Colonic mucosa (tissue), 4 donors: ENCODE measurements around the gene CRTAC1. TPM values are rescaled to one million over a fixed set of nuclear protein-coding genes. Genes with fewer than 3 reads are reported as not detected.
A peak's percentile ranks its signal among the peaks of the same experiment; 100 is the strongest.

Experiments
- DNase-seq: peaks from one replicate; pipeline ENCODE4 v3.0.0-alpha.2; 2020
- H3K27ac ChIP-seq: fragments of 200-600 bp; one replicate; pipeline ENCODE4 v1.8.0; 2021
- H3K27me3 ChIP-seq: fragments of 200-600 bp; one replicate; pipeline ENCODE4 v1.8.0; 2021
- H3K36me3 ChIP-seq: fragments of 200-600 bp; one replicate; pipeline ENCODE4 v1.8.0; 2021
- H3K4me1 ChIP-seq: fragments of 200-600 bp; one replicate; pipeline ENCODE4 v1.8.0; 2021; ENCODE audit warnings: mild to moderate bottlenecking
- H3K4me3 ChIP-seq: fragments of 200-600 bp; one replicate; pipeline ENCODE4 v1.8.0; 2021
- H3K9ac ChIP-seq, 2 donors: one replicate each; pipeline ENCODE4 v1.7.0; 2013; ENCODE audit warnings: control low read depth in 2 of 2, low read depth in 2 of 2, low read length in 2 of 2
- H3K9me3 ChIP-seq: fragments of 200-600 bp; one replicate; pipeline ENCODE4 v1.8.0; 2021
- CTCF ChIP-seq: fragments of 200-600 bp; IDR thresholded peaks from one replicate; pipeline ENCODE4 v1.8.0; 2022; ENCODE audit warnings: antibody characterized with exemption, mild to moderate bottlenecking
- intact Hi-C: fragments of 100-400 bp; cut with DNase I; formaldehyde crosslinking; loops from one replicate; pipeline ENCODE4 v1.14.1; 2022
- total RNA-seq, 2 donors: library from RNA; stranded (reverse); fragmentation: NEBNext Ultra II Directional in 1 of 2; extraction: Animal tissue kit (Norgen Biotek cat#: 25700) in 1 of 2; gene quantifications; one replicate each; pipeline ENCODE4 v1.2.1, GENCODE V29; 2021
- donor health status: healthy.
- donor health status: DM: no; HTN: no; CAD: no.
- donor health status: DM: no; HTN: no; CAD: no.

The CRTAC1 gene
- total RNA-seq, 2 donors from 2014 or later: 0.17 to 1.4 TPM

- intact Hi-C loops: no loop called here
- Histone ChIP-seq H3K27me3 (peaks cover 4% of the 10 kb centered on the region), H3K9me3 (no peaks in the 10 kb centered on the region), H3K9ac (no peak overlapping the region), H3K4me1 (no peaks in the 10 kb centered on the region), H3K4me3 (no peak overlapping the region), H3K27ac (no peak overlapping the region), H3K36me3 (no peaks in the 10 kb centered on the region)
- no peak for TF ChIP-seq CTCF
- no peak for DNase-seq
Observed at GRCh38 chr10:97852840-97853405, 177.5 kb downstream of the CRTAC1 start.

GRCh38 chr10:97852277-97852676 lies 178.1 kb downstream of the CRTAC1 start:
- TF ChIP-seq CTCF: no peak
- Histone ChIP-seq H3K9me3 (no peaks in the 10 kb centered on the region), H3K36me3 (no peaks in the 10 kb centered on the region), H3K4me1 (no peaks in the 10 kb centered on the region), H3K27me3 (peaks cover 4% of the 10 kb centered on the region), H3K9ac (no peak overlapping the region), H3K4me3 (no peak overlapping the region), H3K27ac (no peak overlapping the region)
- intact Hi-C loops: no loop called here
- DNase-seq: no peak

GRCh38 chr10:97851341-97852001 lies 178.9 kb downstream of the CRTAC1 start:
- H3K27ac ChIP-seq: no peak overlapping the region
- peaks cover 4% of the 10 kb centered on the region for H3K27me3 ChIP-seq
- H3K9ac ChIP-seq: no peak overlapping the region
- no peak for DNase-seq
- intact Hi-C loops: no loop called here
- no peaks in the 10 kb centered on the region for H3K36me3 ChIP-seq
- no peak overlapping the region for H3K4me3 ChIP-seq
- H3K9me3 ChIP-seq: no peaks in the 10 kb centered on the region
- TF ChIP-seq CTCF: no peak
- no peaks in the 10 kb centered on the region for H3K4me1 ChIP-seq

- no peak overlapping the region for H3K9ac ChIP-seq
- no peaks in the 10 kb centered on the region for H3K9me3 ChIP-seq
- no peak overlapping the region for H3K27ac ChIP-seq
- DNase-seq: no peak
- no peak for TF ChIP-seq CTCF
- H3K27me3 ChIP-seq: peaks cover 4% of the 10 kb centered on the region
- H3K36me3 ChIP-seq: no peaks in the 10 kb centered on the region
- intact Hi-C loops: no loop called here
- H3K4me1 ChIP-seq: no peaks in the 10 kb centered on the region
- peak overlapping the region; percentile 50 for H3K4me3 ChIP-seq
Observed at GRCh38 chr10:97850446-97850845, 180.0 kb downstream of the CRTAC1 start.

GRCh38 chr10:97849687-97850402 lies 180.6 kb downstream of the CRTAC1 start, which contains the start of gene GOLGA7B:
TSS of gene GOLGA7B (plus strand) at chr10:97849843. CDS start at chr10:97850304, 461 bp downstream.
- no peaks in the 10 kb centered on the region for H3K4me1 ChIP-seq
- H3K9ac ChIP-seq: no peak within 1 kb of the TSS
- peak within 1 kb of the TSS; percentile 50 for H3K4me3 ChIP-seq
- no peak within 1 kb of the TSS for H3K27ac ChIP-seq
- intact Hi-C loops: no loop called here
- no peak for TF ChIP-seq CTCF
- H3K36me3 ChIP-seq: no peaks in the 10 kb centered on the region
- no peaks in the 10 kb centered on the region for H3K9me3 ChIP-seq
- H3K27me3 ChIP-seq: peaks cover 4% of the 10 kb centered on the region
- peak; percentile 43 for DNase-seq
